Stimulated activated naive CD8-positive, alpha-beta T cell treated with anti-CD3 and anti-CD28 coated beads, Interleukin-15, amount 100 ng/mL, for 72 hours (primary cell): Measurements from ENCODE around the gene IL1RAPL1.

Source experiments
- ATAC-seq: fragments of 150-1000 bp; cut with Tn5 transposase; 2 replicates; pipeline ENCODE4 v1.10.0; 2021; ENCODE audit warnings: mild to moderate bottlenecking, moderate library complexity
- DNase-seq, 2 donors: peaks; one replicate each; pipeline ENCODE4 v3.0.0; 2021 to 2022
- H3K27ac Mint-ChIP-seq, 2 donors: one replicate each; pipeline ENCODE4 v1.8.0; 2022; ENCODE audit warnings: mild to moderate bottlenecking in 2 of 2, mixed read lengths in 2 of 2, moderate library complexity in 2 of 2
- H3K27me3 Mint-ChIP-seq: one replicate; pipeline ENCODE4 v1.8.0; 2022; ENCODE audit warnings: mixed read lengths
- H3K4me1 Mint-ChIP-seq: one replicate; pipeline ENCODE4 v1.8.0; 2022; ENCODE audit warnings: mild to moderate bottlenecking, mixed read lengths
- H3K4me3 Mint-ChIP-seq, 2 donors: one replicate each; pipeline ENCODE4 v1.8.0; 2022; ENCODE audit warnings: mild to moderate bottlenecking in 2 of 2, mixed read lengths in 2 of 2, moderate library complexity in 1 of 2
- H3K9me3 Mint-ChIP-seq, 2 donors: one replicate each; pipeline ENCODE4 v1.8.0; 2022; ENCODE audit warnings: mixed read lengths in 2 of 2

The IL1RAPL1 gene

DNA sequence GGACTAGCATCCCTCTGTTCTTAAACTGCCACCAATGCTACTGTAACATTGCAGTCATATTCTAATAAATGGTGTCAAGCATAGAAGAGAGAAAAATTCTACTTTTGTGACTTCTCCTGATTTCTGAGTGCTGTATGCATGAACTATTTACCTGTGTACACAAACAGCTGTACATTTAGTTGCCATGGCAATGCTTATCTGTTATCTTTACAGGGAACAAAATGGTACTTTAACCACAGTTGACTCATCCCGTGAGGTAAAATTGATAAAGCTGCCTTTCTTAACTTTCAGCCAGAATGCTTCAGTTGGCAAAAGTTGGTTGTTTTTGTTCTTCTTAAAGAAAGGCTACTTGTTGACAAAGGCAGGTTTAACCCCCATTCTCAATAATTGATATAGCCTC lies 1040.6 kb downstream of the IL1RAPL1 start:
- Mint-ChIP-seq H3K27me3 (no peaks in the 10 kb centered on the region), H3K27ac (no peak overlapping the region), H3K9me3 (no peaks in the 10 kb centered on the region), H3K4me3 (no peak overlapping the region), H3K4me1 (no peaks in the 10 kb centered on the region)
- ATAC-seq (no peak), DNase-seq (no peak)

DNA sequence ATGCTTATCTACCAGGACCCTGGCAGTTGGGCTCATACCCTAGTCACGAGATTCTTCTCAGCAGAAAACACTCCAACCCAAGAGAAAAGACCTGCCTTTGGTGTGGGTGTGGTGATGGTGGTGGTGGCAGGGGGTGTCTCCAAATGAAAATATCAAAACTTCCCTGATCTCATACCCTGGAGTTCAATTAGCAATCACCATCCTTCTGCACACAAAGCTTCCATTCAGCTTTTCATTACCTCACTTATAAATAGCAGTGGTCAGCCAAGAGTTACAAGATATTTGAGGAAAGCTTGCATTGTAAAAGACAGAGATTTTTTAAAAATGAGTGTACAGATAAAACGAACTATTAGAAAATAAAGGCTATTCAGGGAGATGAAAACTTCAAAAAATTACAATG lies 1047.3 kb downstream of the IL1RAPL1 start:
- no peaks in the 10 kb centered on the region for H3K27me3 Mint-ChIP-seq
- H3K4me1 Mint-ChIP-seq, result no peaks in the 10 kb centered on the region
- H3K27ac Mint-ChIP-seq, result no peak overlapping the region
- DNase-seq, result no peak
- ATAC-seq, result no peak
- no peaks in the 10 kb centered on the region for H3K9me3 Mint-ChIP-seq
- no peak overlapping the region for H3K4me3 Mint-ChIP-seq

DNA sequence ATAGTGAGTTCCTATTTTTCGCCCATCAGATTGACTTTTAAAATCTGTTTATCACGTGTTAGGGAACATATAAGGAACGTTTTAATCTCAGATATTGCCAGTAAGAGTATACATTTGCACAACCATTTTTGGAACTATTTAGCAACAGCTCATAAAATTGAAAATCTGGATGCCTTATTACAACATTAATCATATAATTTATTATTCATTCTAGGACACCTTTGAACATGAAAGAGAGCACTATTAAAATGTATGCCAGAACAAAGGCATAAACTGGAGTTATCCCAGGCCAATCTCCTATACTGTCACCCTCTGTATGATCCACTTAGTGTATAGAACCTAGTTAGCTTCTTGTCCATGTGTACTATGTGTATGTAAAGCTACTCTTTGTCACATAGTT lies 1049.1 kb downstream of the IL1RAPL1 start:
- Mint-ChIP-seq H3K27me3 (no peaks in the 10 kb centered on the region), H3K27ac (no peak overlapping the region), H3K4me3 (no peak overlapping the region), H3K9me3 (no peaks in the 10 kb centered on the region), H3K4me1 (no peaks in the 10 kb centered on the region)
- DNase-seq (no peak), ATAC-seq (no peak)

DNA sequence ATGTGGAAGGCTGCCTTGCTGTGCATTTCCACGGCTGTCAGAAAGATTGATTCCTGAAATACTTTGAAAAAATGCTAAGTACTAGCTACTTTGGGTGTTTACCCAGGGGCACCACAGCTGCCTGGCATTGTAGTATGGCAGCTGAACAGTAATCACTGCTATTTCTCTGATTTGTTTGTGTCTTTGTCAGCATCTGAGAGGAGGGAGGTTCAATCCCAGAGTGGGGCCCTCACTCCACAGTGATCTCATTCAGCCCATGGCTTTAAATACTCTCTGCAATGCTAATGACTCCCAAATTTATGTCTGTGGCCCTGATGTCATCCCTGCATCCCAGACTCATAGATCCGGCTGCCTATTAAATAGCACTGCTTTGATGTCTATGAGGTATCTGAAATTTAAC lies 1052.9 kb downstream of the IL1RAPL1 start:
- no peak overlapping the region for H3K27ac Mint-ChIP-seq
- H3K4me1 Mint-ChIP-seq, result no peaks in the 10 kb centered on the region
- ATAC-seq (no peak), DNase-seq (no peak)
- H3K27me3 Mint-ChIP-seq, result no peaks in the 10 kb centered on the region
- no peaks in the 10 kb centered on the region for H3K9me3 Mint-ChIP-seq
- no peak overlapping the region for H3K4me3 Mint-ChIP-seq

DNA sequence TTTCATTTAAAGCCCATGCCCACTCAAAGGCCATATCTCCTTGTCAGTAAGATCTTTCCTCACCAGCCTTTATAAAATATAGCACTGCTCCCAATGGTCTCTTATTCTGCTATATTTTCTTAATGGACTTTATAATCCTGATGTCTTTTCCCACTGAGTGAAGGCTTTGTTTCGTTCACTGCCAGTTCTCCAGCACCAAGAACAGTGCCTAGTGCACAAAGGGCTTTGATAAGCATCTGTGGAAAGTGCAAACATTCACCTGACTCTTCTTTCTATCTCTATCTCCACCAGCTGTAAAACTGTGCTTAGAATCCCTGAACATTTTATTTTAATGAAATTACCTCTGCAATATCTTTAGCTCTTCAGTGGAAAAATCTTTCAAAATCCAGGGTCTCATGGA lies 1054.2 kb downstream of the IL1RAPL1 start:
- no peak overlapping the region for H3K27ac Mint-ChIP-seq
- ATAC-seq (no peak), DNase-seq (no peak)
- H3K4me1 Mint-ChIP-seq, result no peaks in the 10 kb centered on the region
- H3K9me3 Mint-ChIP-seq, result no peaks in the 10 kb centered on the region
- no peaks in the 10 kb centered on the region for H3K27me3 Mint-ChIP-seq
- no peak overlapping the region for H3K4me3 Mint-ChIP-seq

DNA sequence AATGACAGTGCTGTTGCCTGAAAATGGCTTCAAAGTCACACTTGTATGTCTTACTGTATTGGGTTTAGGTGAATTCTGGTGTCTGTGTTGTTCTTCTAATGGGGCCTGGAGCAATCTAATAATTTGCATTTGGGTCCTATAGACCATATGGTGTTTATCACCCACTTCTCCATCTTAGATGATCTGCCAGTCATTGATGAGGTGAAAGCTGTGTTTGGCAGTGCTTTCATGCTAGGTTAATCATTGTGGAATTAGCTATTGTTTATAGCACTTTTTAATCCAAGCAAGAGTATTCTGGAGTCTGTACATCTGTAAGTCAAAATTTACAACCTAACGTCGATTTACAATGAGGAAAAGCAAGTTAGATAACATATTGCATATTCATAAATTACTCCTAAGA lies 1055.9 kb downstream of the IL1RAPL1 start:
- ATAC-seq (no peak), DNase-seq (no peak)
- Mint-ChIP-seq H3K4me3 (no peak overlapping the region), H3K27me3 (no peaks in the 10 kb centered on the region), H3K27ac (no peak overlapping the region), H3K4me1 (no peaks in the 10 kb centered on the region), H3K9me3 (no peaks in the 10 kb centered on the region)

DNA sequence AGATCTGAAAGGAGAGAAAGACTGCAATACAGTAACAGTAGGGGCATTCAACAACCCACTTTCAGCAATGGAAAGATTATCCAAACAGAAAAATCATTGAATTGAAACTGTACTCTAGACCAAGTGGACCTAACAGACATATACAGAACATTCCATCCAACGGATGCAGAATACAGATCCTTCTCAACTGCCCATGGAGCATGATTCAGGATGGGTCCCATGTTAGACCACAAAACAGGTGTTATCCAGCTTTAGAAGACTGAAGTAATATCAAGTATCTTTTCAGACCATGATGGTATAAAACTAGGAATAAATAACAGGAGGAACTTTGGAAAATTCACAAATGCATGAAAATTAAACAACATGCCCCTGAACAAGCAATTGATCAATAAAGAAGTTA lies 1060.9 kb downstream of the IL1RAPL1 start:
- DNase-seq (no peak), ATAC-seq (no peak)
- Mint-ChIP-seq H3K27me3 (no peaks in the 10 kb centered on the region), H3K27ac (no peak overlapping the region), H3K9me3 (no peaks in the 10 kb centered on the region), H3K4me3 (no peak overlapping the region), H3K4me1 (no peaks in the 10 kb centered on the region)

DNA sequence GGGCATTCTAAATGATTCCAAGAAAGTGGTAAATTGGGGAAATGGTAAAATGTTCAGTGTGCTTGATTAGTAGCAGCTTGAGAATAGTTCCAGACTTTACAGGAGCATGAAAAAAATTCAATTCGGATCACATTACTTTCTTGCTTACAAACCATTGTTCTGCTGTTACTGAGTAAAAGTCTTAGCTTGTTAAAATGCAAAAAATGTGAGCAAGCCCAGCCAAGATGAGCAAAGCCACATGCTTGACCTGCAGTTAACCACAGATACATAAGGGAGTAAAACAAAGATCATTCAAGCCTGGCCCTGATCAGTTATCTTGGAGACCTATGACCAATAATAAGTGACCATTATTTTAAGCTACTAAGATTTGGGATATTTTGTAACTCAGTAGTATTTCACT lies 1065.2 kb downstream of the IL1RAPL1 start:
- no peak for ATAC-seq
- Mint-ChIP-seq H3K9me3 (no peaks in the 10 kb centered on the region), H3K27me3 (no peaks in the 10 kb centered on the region), H3K4me1 (no peaks in the 10 kb centered on the region), H3K4me3 (no peak overlapping the region), H3K27ac (no peak overlapping the region)
- DNase-seq, result no peak

DNA sequence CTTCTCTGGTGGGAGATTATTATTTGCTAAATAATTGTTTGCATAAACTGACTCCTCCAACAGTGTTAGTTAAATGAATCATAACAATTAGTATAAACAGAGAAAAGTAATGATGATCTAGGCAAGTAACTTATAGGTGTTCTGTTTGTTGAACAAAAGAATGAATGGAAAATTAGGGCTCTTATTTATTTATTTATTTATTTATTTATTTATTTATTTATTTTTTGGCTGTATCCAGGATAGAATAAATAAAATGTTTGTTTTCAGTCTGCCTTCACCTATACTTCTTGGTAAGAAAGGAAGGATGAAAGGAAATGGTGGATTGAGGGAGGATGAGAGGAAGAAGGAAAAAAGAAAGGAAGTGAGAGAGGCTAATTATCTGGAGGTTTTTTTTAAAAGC lies 1066.5 kb downstream of the IL1RAPL1 start:
- no peaks in the 10 kb centered on the region for H3K4me1 Mint-ChIP-seq
- DNase-seq, result no peak
- no peak overlapping the region for H3K4me3 Mint-ChIP-seq
- H3K27ac Mint-ChIP-seq, result no peak overlapping the region
- no peaks in the 10 kb centered on the region for H3K9me3 Mint-ChIP-seq
- no peaks in the 10 kb centered on the region for H3K27me3 Mint-ChIP-seq
- no peak for ATAC-seq

DNA sequence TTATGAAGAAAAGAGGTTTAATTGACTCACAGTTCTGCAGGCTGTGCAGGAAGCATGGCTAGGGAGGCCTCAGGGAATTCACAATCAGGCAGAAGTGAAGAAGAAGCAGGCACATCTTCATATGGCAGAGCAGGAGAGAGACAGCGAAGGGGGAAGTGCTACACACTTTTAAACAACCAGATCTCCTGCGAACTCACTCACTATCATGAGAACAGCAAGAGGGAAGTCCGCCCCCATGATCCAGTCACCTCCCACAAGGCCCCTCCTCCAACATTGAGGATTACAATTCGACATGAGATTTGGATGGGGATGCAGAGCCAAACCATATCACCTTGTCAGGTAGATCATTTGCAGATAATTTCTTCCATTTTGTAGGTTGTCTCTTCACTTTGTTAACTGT lies 1072.7 kb downstream of the IL1RAPL1 start:
- H3K9me3 Mint-ChIP-seq, result peaks cover 7 to 14% of the 10 kb centered on the region in 2 donors
- H3K4me3 Mint-ChIP-seq, result no peak overlapping the region
- no peaks in the 10 kb centered on the region for H3K27me3 Mint-ChIP-seq
- no peak for ATAC-seq
- DNase-seq, result no peak
- no peak overlapping the region for H3K27ac Mint-ChIP-seq
- H3K4me1 Mint-ChIP-seq, result no peaks in the 10 kb centered on the region

DNA sequence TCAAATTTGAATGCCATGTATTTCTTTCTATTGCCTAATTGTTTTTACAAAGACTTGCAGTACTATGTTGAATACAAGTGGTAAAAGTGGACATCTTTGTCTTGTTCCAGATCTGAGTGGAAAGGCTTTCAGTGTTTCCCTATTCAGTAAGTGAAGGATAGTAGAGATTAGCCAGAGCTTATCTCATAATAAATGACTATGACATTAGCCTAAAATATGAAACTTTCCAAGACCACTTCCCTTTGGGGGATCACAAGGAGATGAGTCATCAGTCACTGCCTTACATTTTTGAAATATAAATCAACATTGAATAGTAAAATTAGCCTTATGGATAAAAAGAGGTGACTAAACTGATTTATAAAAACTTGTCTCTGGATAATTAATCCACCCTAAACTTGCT lies 1074.0 kb downstream of the IL1RAPL1 start:
- Mint-ChIP-seq H3K4me3 (no peak overlapping the region), H3K4me1 (no peaks in the 10 kb centered on the region), H3K9me3 (peaks cover 7 to 14% of the 10 kb centered on the region in 2 donors), H3K27ac (no peak overlapping the region), H3K27me3 (no peaks in the 10 kb centered on the region)
- DNase-seq (no peak), ATAC-seq (no peak)

DNA sequence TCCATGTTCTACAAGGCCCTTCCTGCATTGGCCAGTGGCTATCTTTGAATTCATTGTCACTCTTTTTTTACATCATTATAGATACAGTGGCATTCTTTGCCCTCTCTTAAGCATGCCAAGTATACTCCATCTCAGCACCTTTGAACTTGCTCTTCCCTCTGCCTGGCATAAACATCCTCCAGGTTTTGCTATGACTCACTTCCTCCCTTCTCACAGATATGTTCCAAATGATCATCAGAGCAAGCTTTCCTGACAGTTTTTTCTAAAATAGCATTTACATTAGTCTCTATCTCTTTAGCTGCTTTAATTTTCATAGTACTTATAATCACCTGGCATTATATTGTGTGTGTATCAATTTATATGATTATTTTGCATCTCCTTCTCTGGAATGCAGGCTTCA lies 1074.9 kb downstream of the IL1RAPL1 start:
- H3K4me3 Mint-ChIP-seq, result no peak overlapping the region
- no peak for DNase-seq
- H3K27ac Mint-ChIP-seq, result no peak overlapping the region
- no peaks in the 10 kb centered on the region for H3K27me3 Mint-ChIP-seq
- H3K4me1 Mint-ChIP-seq, result no peaks in the 10 kb centered on the region
- ATAC-seq, result no peak
- peaks cover 7 to 14% of the 10 kb centered on the region in 2 donors for H3K9me3 Mint-ChIP-seq

DNA sequence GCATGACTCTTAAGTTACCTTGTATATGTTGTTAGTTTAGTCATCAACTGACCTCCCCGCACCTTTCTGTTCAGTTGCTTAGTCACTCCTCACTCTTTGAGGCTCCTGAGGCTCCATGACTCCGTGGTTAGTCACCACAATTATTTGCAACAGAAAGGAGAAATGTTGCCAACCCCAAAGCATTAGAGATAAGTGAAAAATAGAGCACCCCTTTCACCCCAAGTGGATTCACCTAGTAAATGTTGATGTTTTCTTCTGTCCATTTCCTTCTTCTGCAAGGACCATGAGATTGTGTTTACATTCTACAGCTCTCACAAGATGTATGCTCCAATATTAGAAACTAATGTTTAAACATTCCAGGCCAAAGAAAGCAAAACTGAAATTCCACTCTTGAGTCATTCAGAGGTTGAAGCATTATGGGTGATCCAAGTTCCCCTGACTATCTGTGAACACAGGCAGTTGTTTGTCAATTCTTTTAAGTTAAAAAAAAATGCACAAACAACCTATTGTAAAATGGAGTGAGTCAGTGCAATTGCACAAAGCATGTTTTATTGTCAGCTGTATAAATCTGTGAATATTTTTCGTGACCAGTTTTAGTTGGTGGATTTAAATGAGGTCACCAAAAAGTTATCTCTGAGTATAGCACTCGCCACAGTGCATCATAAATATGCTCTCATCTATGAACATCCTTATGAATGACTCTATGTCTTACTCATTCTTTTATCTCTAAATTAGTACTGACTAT lies 1075.7 kb downstream of the IL1RAPL1 start:
- peaks cover 7 to 14% of the 10 kb centered on the region in 2 donors for H3K9me3 Mint-ChIP-seq
- no peaks in the 10 kb centered on the region for H3K27me3 Mint-ChIP-seq
- H3K27ac Mint-ChIP-seq, result no peak overlapping the region
- ATAC-seq, result no peak
- H3K4me1 Mint-ChIP-seq, result no peaks in the 10 kb centered on the region
- H3K4me3 Mint-ChIP-seq, result no peak overlapping the region
- no peak for DNase-seq

DNA sequence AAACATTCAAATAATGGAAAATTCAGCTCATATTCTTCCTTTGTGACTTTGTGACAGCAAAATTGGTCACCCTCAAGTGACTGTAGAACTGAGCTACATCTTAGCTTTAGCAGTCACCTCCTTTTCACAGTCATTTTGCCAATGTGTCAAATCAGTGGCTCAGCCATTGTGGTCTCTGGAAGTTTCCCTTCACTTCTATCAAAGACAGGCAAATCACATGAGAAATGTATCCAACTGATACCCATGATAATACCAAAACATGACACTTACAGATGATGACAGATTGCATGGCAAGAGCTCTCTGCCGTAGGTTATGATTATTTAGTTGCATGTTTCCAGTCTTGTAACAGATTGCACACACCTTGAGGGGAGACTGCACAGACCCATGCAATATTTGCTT lies 1078.3 kb downstream of the IL1RAPL1 start:
- DNase-seq (no peak), ATAC-seq (no peak)
- H3K4me1 Mint-ChIP-seq, result no peaks in the 10 kb centered on the region
- H3K27me3 Mint-ChIP-seq, result no peaks in the 10 kb centered on the region
- H3K4me3 Mint-ChIP-seq, result no peak overlapping the region
- H3K9me3 Mint-ChIP-seq, result peaks cover 7 to 14% of the 10 kb centered on the region in 2 donors
- H3K27ac Mint-ChIP-seq, result no peak overlapping the region

DNA sequence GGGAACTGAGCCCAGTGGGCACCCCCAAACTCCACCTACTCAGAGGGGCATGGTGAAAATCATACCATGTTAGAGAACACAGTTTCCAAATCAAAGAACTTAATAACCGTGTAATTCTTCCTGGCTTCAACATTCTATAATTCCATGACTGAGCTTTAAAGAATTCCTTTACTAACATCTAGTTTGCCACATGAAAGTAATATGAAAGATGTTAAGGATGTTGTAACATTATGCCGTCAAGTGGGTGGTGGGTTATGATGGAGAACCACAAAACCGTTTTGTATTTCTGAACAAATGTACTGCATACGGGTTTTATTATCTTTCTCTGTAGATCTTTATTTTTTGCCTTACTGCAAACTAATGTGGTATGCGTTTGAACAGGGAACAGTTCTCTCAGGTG lies 1079.1 kb downstream of the IL1RAPL1 start:
- ATAC-seq, result no peak
- Mint-ChIP-seq H3K9me3 (peaks cover 7 to 14% of the 10 kb centered on the region in 2 donors), H3K27me3 (no peaks in the 10 kb centered on the region), H3K4me1 (no peaks in the 10 kb centered on the region), H3K4me3 (no peak overlapping the region), H3K27ac (no peak overlapping the region)
- no peak for DNase-seq

DNA sequence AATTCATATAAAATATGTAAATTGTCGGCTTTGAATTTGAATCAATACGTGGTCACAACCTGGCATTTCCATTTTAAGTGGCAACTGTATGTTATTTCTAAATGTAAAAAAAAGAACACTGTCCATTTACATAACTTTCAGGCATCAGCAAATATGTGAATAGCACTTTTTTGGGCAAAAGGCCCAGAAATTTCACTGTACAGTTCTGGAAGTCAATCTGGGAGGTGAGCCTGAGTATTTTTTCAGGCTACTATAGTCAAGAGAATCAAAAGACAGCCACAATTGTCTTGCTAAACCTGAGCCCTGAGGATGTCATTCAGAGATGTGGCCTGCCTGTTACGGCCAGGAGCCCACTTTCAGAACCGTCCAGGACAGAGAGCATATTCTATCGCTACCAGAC lies 1084.2 kb downstream of the IL1RAPL1 start:
- H3K27me3 Mint-ChIP-seq, result no peaks in the 10 kb centered on the region

DNA sequence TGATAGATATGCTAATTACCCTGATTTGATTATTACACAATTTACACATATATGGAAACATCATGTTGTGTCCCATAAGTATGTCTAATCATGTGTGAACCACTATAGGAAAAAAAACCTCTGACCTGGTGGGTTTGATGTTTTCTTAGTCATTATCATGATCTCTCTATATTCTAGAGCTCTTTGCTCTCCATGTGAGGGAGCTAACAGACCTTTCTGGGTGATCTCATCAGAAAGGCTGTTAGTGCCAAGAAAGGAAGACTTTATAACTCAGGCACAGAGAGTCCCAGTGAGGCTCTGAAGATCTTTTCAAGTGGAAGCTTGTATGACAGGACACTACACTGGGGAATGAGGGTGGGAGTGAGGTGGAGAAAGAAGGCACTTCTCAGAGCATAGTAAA lies 1100.4 kb downstream of the IL1RAPL1 start:
- Mint-ChIP-seq H3K27me3 (no peaks in the 10 kb centered on the region), H3K27ac (no peak overlapping the region), H3K4me1 (no peaks in the 10 kb centered on the region), H3K4me3 (no peak overlapping the region), H3K9me3 (peaks cover 6 to 8% of the 10 kb centered on the region in 2 donors)
- DNase-seq (no peak), ATAC-seq (no peak)

More for the DNA sequence above, 1084.2 kb downstream of the IL1RAPL1 start:
- DNase-seq, result no peak
- Mint-ChIP-seq H3K4me3 (no peak overlapping the region), H3K4me1 (no peaks in the 10 kb centered on the region), H3K9me3 (no peaks in the 10 kb centered on the region), H3K27ac (no peak overlapping the region)
- ATAC-seq, result no peak
